B cell (primary cell): ENCODE data around the gene ARFIP2. TPM values are rescaled to one million over a fixed set of nuclear protein-coding genes. Genes with fewer than 3 reads are reported as not detected.

Experiments used
- ATAC-seq: fragments of 200-7000 bp; cut with Tn5 transposase; one replicate; pipeline ENCODE4 v1.10.0; 2021; ENCODE audit warnings: low read depth, mild to moderate bottlenecking, moderate number of reproducible peaks, moderate library complexity
- CTCF ChIA-PET: fragments of 350-600 bp; sonication (Branson Sonifier 250); formaldehyde crosslinking; loops from one replicate; lab custom pipeline; 2021; ENCODE audit warnings: antibody characterized with exemption, inconsistent platforms; lab: Charles Lee
- POLR2A ChIA-PET: fragments of 350-600 bp; sonication (Branson Sonifier 250); formaldehyde crosslinking; loops from one replicate; lab custom pipeline; 2021; ENCODE audit warnings: antibody characterized with exemption; lab: Charles Lee
- DNase-seq: peaks from one replicate; pipeline ENCODE4 v3.0.0; 2013
- H2AFZ ChIP-seq: 2 replicates; pipeline ENCODE4 v1.6.1; 2012; ENCODE audit warnings: mild to moderate bottlenecking, low read depth, low read length; ENCODE audit not compliant: insufficient read depth, poor library complexity, severe bottlenecking
- H3K27ac ChIP-seq, 2 donors: 1 replicate in 1 of 2; 2 replicates in 1 of 2; pipeline ENCODE4 v1.5.1; 2012 to 2013; ENCODE audit warnings: low read length in 2 of 2, mild to moderate bottlenecking in 2 of 2, moderate library complexity in 1 of 2
- H3K27me3 ChIP-seq, 4 experiments: fragments of 200-600 bp in 1 of 4; sonication (generic) in 1 of 4; replicated peaks in 1 of 4; 1 replicate in 2 of 4; 2 replicates in 2 of 4; pipeline versions ENCODE4 v1.6.1 to v1.7.0; 2013 to 2016; ENCODE audit warnings: low read length in 3 of 4, mild to moderate bottlenecking in 2 of 4, mixed read lengths in 1 of 4, moderate library complexity in 1 of 4; ENCODE audit not compliant: insufficient read depth in 4 of 4, control insufficient read depth in 3 of 4; ENCODE audit errors: control extremely low read depth in 1 of 4
- H3K36me3 ChIP-seq, 2 experiments: replicated peaks in 1 of 2; 1 replicate in 1 of 2; 2 replicates in 1 of 2; pipeline versions ENCODE4 v1.6.1 to v1.7.1; 2013; ENCODE audit warnings: low read length in 1 of 2; ENCODE audit not compliant: insufficient read depth in 2 of 2, control insufficient read depth in 1 of 2; ENCODE audit errors: control extremely low read depth in 1 of 2, extremely low read depth in 1 of 2
- H3K4me1 ChIP-seq, 2 donors: fragments of 200-600 bp in 1 of 2; sonication (generic) in 1 of 2; 1 replicate in 1 of 2; 2 replicates in 1 of 2; pipeline versions ENCODE4 v1.5.1 to v1.6.1; 2013 to 2017; ENCODE audit warnings: low read length in 2 of 2; ENCODE audit not compliant: control insufficient read depth in 2 of 2, insufficient read depth in 2 of 2
- H3K4me2 ChIP-seq: replicated peaks from 2 replicates; pipeline ENCODE3; 2012; ENCODE audit warnings: mild to moderate bottlenecking, low read depth, low read length; ENCODE audit not compliant: poor library complexity, severe bottlenecking
- H3K4me3 ChIP-seq, 5 experiments: fragments of 200-600 bp in 1 of 5; sonication (generic) in 1 of 5; 1 replicate in 3 of 5; 2 replicates in 2 of 5; pipeline versions ENCODE4 v1.5.1 to v1.7.0; 2011 to 2016; ENCODE audit warnings: low read length in 4 of 5, mild to moderate bottlenecking in 4 of 5, low read depth in 2 of 5, control low read depth in 1 of 5, moderate library complexity in 1 of 5; ENCODE audit not compliant: insufficient read depth in 1 of 5; ENCODE audit errors: control extremely low read depth in 1 of 5, extremely low read depth in 1 of 5
- H3K79me2 ChIP-seq: fragments of 200-600 bp; sonication (generic); one replicate; pipeline ENCODE4 v1.6.0; 2016; ENCODE audit warnings: low read length; ENCODE audit not compliant: control insufficient read depth, insufficient read depth
- H3K9ac ChIP-seq: fragments of 200-600 bp; sonication (generic); 2 replicates; pipeline ENCODE4 v1.6.1; 2017; ENCODE audit warnings: mild to moderate bottlenecking, low read length, moderate library complexity
- H3K9me3 ChIP-seq, 3 donors: one replicate each; pipeline versions ENCODE4 v1.6.1 to v1.7.1; 2013; ENCODE audit warnings: low read length in 2 of 3; ENCODE audit not compliant: control insufficient read depth in 2 of 3, insufficient read depth in 1 of 3; ENCODE audit errors: control extremely low read depth in 1 of 3
- H4K20me1 ChIP-seq: 2 replicates; pipeline ENCODE4 v1.6.0; 2012; ENCODE audit warnings: mild to moderate bottlenecking, low read length; ENCODE audit not compliant: insufficient read depth, control insufficient read depth, poor library complexity, severe bottlenecking
- H3K27ac Mint-ChIP-seq: one replicate; pipeline ENCODE4 v1.8.0; 2021; ENCODE audit warnings: mixed read lengths
- H3K27me3 Mint-ChIP-seq: one replicate; pipeline ENCODE4 v1.8.0; 2021; ENCODE audit warnings: mixed read lengths
- H3K4me1 Mint-ChIP-seq: one replicate; pipeline ENCODE4 v1.8.0; 2021; ENCODE audit warnings: mixed read lengths
- H3K4me3 Mint-ChIP-seq: one replicate; pipeline ENCODE4 v1.8.0; 2021; ENCODE audit warnings: mixed read lengths
- H3K9me3 Mint-ChIP-seq: one replicate; pipeline ENCODE4 v1.8.0; 2022; ENCODE audit warnings: mixed read lengths; ENCODE audit not compliant: insufficient read depth
- EZH2 ChIP-seq: IDR thresholded peaks from 2 replicates; pipeline ENCODE4 v1.6.1; 2012; ENCODE audit warnings: borderline replicate concordance, low read depth, mild to moderate bottlenecking, moderate library complexity, low read length; ENCODE audit not compliant: insufficient read depth, poor library complexity, severe bottlenecking
- WGBS: methylation state at CpG from one replicate; pipeline ENCODE4 v1.1.5; 2013; ENCODE audit warnings: missing lambda C conversion rate; ENCODE audit not compliant: insufficient coverage; 5-methylcytosine and 5-hydroxymethylcytosine counted together
- intact Hi-C: fragments of 100-400 bp; cut with micrococcal nuclease; formaldehyde crosslinking; loops from one replicate; pipeline ENCODE4 v1.10.0; 2022
- polyA plus RNA-seq: library from polyadenylated mRNA; depleted of rRNA; stranded (reverse); fragments of >200 nt; gene quantifications from 2 replicates; pipeline ENCODE4 v1.2.3, GENCODE V29; 2012
- total RNA-seq, 2 donors: library from RNA; stranded (reverse); fragments of 120-200 nt in 1 of 2; gene quantifications; 1 replicate in 1 of 2; 2 replicates in 1 of 2; pipeline versions ENCODE4 v1.2.3 to v1.2.4, GENCODE V29; 2013 to 2022
- TF ChIP-seq, protein P1 (sequence below): fragments of 200-600 bp; IDR thresholded peaks from one replicate; pipeline ENCODE4 v1.8.0; 2022; ENCODE audit warnings: antibody characterized with exemption, mild to moderate bottlenecking

Gene ARFIP2
- total and polyA plus RNA-seq, 2 donors (not counting 1 experiment from before 2014, with no cell fraction given) = 47.5 to 54.5 TPM

DNA sequence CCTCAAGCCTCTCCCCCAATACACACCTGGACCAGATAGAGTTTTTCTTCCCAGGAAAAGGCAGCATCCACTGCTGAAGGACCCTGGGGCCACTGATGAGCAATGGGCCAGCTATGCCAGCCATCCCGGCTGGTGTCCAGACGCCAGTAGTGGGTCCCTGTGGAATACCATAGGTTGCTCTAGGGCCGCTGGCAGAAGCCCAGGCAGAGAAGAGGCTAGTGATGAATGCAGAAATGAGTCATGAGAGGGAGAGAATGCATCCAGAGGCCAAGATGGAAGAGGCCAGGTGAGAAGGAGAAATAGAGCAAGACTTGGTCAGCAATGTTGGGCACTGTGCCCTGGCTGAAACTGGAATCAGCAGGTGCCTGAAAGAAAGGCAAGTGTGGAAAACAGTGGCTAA lies 49.3 kb downstream of the ARFIP2 start:
- H3K9ac ChIP-seq = no peak overlapping the region
- WGBS = 91% methylated on average over 3 of the region's 3 CpGs
- no peaks in the 10 kb centered on the region for H3K79me2 ChIP-seq
- no peaks in the 10 kb centered on the region for H3K36me3 ChIP-seq
- ATAC-seq = no peak
- Mint-ChIP-seq H3K27ac (no peak overlapping the region), H3K4me1 (peaks cover 12% of the 10 kb centered on the region), H3K9me3 (no peaks in the 10 kb centered on the region), H3K4me3 (no peak overlapping the region), H3K27me3 (no peaks in the 10 kb centered on the region)
- no peaks in the 10 kb centered on the region for H4K20me1 ChIP-seq
- ChIA-PET CTCF (interaction anchor here (3.2 kb wide), 1 partner anchor 53 kb away, joined by 17 read pairs; no protein-coding TSS in a partner anchor), POLR2A (no interaction called here)
- H3K27me3 ChIP-seq = no peaks in the 10 kb centered on the region
- peaks cover 7 to 11% of the 10 kb centered on the region in 2 donors for H3K4me1 ChIP-seq
- no peak overlapping the region for H3K27ac ChIP-seq
- no peaks in the 10 kb centered on the region for H3K9me3 ChIP-seq
- no peak for TF ChIP-seq EZH2
- TF ChIP-seq, protein P1, sequence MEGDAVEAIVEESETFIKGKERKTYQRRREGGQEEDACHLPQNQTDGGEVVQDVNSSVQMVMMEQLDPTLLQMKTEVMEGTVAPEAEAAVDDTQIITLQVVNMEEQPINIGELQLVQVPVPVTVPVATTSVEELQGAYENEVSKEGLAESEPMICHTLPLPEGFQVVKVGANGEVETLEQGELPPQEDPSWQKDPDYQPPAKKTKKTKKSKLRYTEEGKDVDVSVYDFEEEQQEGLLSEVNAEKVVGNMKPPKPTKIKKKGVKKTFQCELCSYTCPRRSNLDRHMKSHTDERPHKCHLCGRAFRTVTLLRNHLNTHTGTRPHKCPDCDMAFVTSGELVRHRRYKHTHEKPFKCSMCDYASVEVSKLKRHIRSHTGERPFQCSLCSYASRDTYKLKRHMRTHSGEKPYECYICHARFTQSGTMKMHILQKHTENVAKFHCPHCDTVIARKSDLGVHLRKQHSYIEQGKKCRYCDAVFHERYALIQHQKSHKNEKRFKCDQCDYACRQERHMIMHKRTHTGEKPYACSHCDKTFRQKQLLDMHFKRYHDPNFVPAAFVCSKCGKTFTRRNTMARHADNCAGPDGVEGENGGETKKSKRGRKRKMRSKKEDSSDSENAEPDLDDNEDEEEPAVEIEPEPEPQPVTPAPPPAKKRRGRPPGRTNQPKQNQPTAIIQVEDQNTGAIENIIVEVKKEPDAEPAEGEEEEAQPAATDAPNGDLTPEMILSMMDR = no peak
- H2AFZ ChIP-seq = no peak overlapping the region
- no peak overlapping the region for H3K4me3 ChIP-seq
- no peak for DNase-seq
- no peak overlapping the region for H3K4me2 ChIP-seq
- intact Hi-C loops = no loop called here

DNA sequence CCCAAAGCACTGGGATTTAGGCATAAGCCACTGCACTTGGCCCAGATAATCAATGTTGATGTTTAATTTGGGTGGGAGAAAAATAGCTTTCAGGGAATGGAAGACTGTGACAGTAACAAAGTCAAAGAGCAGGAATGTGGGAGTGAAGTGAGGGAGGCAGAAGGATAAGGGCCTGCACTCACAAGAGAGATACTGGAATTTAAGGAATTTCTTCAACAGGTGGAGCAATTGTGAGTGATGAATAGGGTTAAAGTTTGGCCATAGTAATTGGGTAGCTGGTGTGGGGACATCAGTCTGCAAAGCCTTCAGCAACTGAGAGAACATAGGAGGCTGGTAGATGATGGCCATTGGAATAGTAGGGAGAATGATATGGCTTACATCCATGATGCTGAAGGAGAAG lies 53.6 kb downstream of the ARFIP2 start:
- no peaks in the 10 kb centered on the region for H3K4me1 ChIP-seq
- DNase-seq (no peak), ATAC-seq (no peak)
- no peak overlapping the region for H3K4me3 ChIP-seq
- Mint-ChIP-seq H3K27me3 (peaks cover 31% of the 10 kb centered on the region), H3K9me3 (no peaks in the 10 kb centered on the region), H3K4me3 (no peak overlapping the region), H3K4me1 (no peaks in the 10 kb centered on the region), H3K27ac (no peak overlapping the region)
- H3K9ac ChIP-seq = no peak overlapping the region
- intact Hi-C loops = no loop called here
- ChIA-PET POLR2A (no interaction called here), CTCF (interaction anchor here (1.3 to 2.4 kb wide), 4 partner anchors 10 to 49 kb away, joined by 4 to 12 read pairs (median 5); no protein-coding TSS in a partner anchor)
- no peaks in the 10 kb centered on the region for H4K20me1 ChIP-seq
- H3K79me2 ChIP-seq = no peaks in the 10 kb centered on the region
- H3K4me2 ChIP-seq = no peak overlapping the region
- H2AFZ ChIP-seq = no peak overlapping the region
- H3K27ac ChIP-seq = no peak overlapping the region
- H3K27me3 ChIP-seq = peaks cover 0 to 11% (median 10%) of the 10 kb centered on the region in 4 experiments
- TF ChIP-seq, protein P1 = no peak
- no peak for TF ChIP-seq EZH2
- H3K36me3 ChIP-seq = no peaks in the 10 kb centered on the region
- H3K9me3 ChIP-seq = no peaks in the 10 kb centered on the region

Other genes starting within 250 kb of the ARFIP2 start
- gene FHIP1B, start 246.7 kb downstream of the ARFIP2 start, total RNA-seq = 44.1 and 48.3 TPM in 2 replicates
- 17.1 and 37.1 TPM in 2 replicates for gene FHIP1B, start 246.7 kb downstream of the ARFIP2 start, polyA plus RNA-seq
- gene CNGA4, start 242.2 kb downstream of the ARFIP2 start, total RNA-seq = 0.22 and 0.79 TPM in 2 replicates
- 0.40 and 1.9 TPM in 2 replicates for gene CNGA4, start 242.2 kb downstream of the ARFIP2 start, polyA plus RNA-seq
- gene CCKBR, start 221.5 kb downstream of the ARFIP2 start, total RNA-seq = not detected in 2 replicates
- gene CCKBR, start 221.5 kb downstream of the ARFIP2 start, polyA plus RNA-seq = not detected in 2 replicates
- gene CAVIN3, start 160.8 kb downstream of the ARFIP2 start, total RNA-seq = not detected in 2 replicates
- not detected in 2 replicates for gene CAVIN3, start 160.8 kb downstream of the ARFIP2 start, polyA plus RNA-seq
- 18.3 TPM in 2 replicates for gene SMPD1, start 90.9 kb downstream of the ARFIP2 start, total RNA-seq
- 30.7 and 32.0 TPM in 2 replicates for gene SMPD1, start 90.9 kb downstream of the ARFIP2 start, polyA plus RNA-seq
- 31.4 and 32.5 TPM in 2 replicates for gene APBB1, start 62.2 kb downstream of the ARFIP2 start, total RNA-seq
- gene APBB1, start 62.2 kb downstream of the ARFIP2 start, polyA plus RNA-seq = 23.4 and 23.8 TPM in 2 replicates
- 1.1 and 2.4 TPM in 2 replicates for gene HPX, start 40.3 kb downstream of the ARFIP2 start, total RNA-seq
- 0.64 and 1.2 TPM in 2 replicates for gene HPX, start 40.3 kb downstream of the ARFIP2 start, polyA plus RNA-seq
- 16.0 and 20.1 TPM in 2 replicates for gene TRIM3, start 7.4 kb downstream of the ARFIP2 start, total RNA-seq
- 11.4 and 17.8 TPM in 2 replicates for gene TRIM3, start 7.4 kb downstream of the ARFIP2 start, polyA plus RNA-seq
- gene TIMM10B, start 170 bp upstream of the ARFIP2 start, total RNA-seq = 62.1 and 63.7 TPM in 2 replicates
- gene TIMM10B, start 170 bp upstream of the ARFIP2 start, polyA plus RNA-seq = 42.9 and 48.5 TPM in 2 replicates
- 58.2 and 59.6 TPM in 2 replicates for gene DNHD1, start 15.9 kb upstream of the ARFIP2 start, total RNA-seq
- gene DNHD1, start 15.9 kb upstream of the ARFIP2 start, polyA plus RNA-seq = 53.9 and 58.0 TPM in 2 replicates
- 29.4 and 29.5 TPM in 2 replicates for gene RRP8, start 122.3 kb upstream of the ARFIP2 start, total RNA-seq
- gene RRP8, start 122.3 kb upstream of the ARFIP2 start, polyA plus RNA-seq = 6.8 and 8.6 TPM in 2 replicates
- gene ILK, start 122.4 kb upstream of the ARFIP2 start, total RNA-seq = 119 and 131 TPM in 2 replicates
- gene ILK, start 122.4 kb upstream of the ARFIP2 start, polyA plus RNA-seq = 85.9 and 88.5 TPM in 2 replicates
- 92.2 and 114 TPM in 2 replicates for gene TAF10, start 130.9 kb upstream of the ARFIP2 start, total RNA-seq
- 107 and 156 TPM in 2 replicates for gene TAF10, start 130.9 kb upstream of the ARFIP2 start, polyA plus RNA-seq
- 191 and 200 TPM in 2 replicates for gene TPP1, start 138.1 kb upstream of the ARFIP2 start, total RNA-seq
- gene TPP1, start 138.1 kb upstream of the ARFIP2 start, polyA plus RNA-seq = 118 and 133 TPM in 2 replicates
- 0.78 and 0.84 TPM in 2 replicates for gene DCHS1, start 174.5 kb upstream of the ARFIP2 start, total RNA-seq
- gene DCHS1, start 174.5 kb upstream of the ARFIP2 start, polyA plus RNA-seq = 0.31 and 0.79 TPM in 2 replicates
- gene MRPL17, start 202.0 kb upstream of the ARFIP2 start, total RNA-seq = 18.2 and 23.1 TPM in 2 replicates
- 4.8 and 9.9 TPM in 2 replicates for gene MRPL17, start 202.0 kb upstream of the ARFIP2 start, polyA plus RNA-seq